Measurements from ENCODE around the gene THTPA.

- no peak for TF ChIP-seq CTCF (IDR thresholded peaks at IDR 0.05; ENCODE audit: borderline replicate concordance, extremely low read depth, low read length, poor library complexity, severe bottlenecking)
- no peak for TF ChIP-seq EZH2 (IDR thresholded peaks at IDR 0.05; ENCODE audit: borderline replicate concordance, low read depth, low read length, severe bottlenecking)
Observed at GRCh38 chr14:23522643-23523198, 33.4 kb upstream of the THTPA start.

All from DND-41 (cell line).